NCI-H69 (cell line): Measurements from ENCODE around the gene CD163L1.
A peak's percentile ranks its signal among the peaks of the same experiment; 100 is the strongest.
"Not testable (repeated sequence)": the region's sequence is repeated elsewhere in the genome, so short reads cannot be mapped to it uniquely, and the experiment has no call there.

Source experiments
- DNase-seq: peaks from one replicate; lab custom pipeline; 2025; lab: John Stamatoyannopoulos, UW

Gene CD163L1

DNA sequence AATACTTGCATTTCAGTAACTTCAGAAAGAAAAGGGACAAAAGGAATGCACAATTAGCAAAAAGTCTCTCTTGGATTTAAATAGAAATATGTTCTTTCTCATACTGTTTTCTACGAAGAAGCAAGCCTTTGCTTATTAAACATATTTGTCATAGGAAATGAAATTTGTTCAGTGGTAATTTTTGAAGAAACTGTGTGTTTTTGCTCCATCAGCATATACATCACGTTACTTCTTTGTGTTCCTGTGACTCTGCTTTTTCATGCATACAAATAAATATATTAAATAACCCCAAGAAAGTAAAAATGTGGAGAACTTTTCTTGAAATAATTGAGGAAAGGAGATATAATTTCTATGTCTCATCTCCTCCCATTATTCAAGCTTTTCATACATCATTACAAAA is 39.7 kb downstream of the CD163L1 start:
- no peak for DNase-seq

DNA sequence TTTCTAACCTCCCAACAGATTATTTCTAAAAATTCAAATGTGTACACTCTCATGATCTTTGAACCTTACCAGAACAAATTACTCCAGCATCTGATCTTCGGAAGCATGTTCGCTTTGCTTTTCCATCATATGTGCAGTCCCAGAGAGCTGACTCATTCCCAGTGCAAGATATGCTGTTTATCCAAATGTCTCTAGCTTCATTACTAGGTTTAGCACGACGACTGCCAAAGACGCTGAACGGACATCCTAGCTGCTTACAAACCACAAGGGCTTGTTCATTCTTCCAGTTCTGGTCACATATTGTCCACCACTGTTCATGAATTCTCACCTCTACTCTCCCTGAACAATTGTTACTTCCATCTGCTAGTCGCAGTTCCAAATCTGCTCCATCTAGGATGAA is 40.5 kb downstream of the CD163L1 start:
- no peak for DNase-seq

DNA sequence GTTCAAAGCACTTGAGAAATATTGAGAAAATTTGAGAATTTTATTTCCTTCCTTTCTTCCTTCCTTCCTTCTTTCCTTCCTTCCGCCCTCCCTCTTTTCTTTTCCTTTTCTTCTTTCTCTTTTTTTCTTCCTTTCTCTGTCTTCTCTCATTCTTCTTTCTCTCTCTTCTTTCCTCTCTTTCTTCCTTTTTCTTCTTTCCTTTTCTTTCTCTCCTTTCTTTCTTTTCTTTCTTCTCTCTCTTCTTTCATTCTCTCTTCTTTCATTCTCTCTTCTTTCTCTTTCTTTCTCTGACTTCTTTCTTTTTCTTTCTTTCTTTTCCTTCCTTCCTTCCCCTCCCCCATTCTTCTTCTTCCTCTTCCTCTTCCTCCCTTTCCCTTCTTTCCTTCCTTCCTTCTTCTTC is 44.9 kb downstream of the CD163L1 start:
- DNase-seq = no peak

DNA sequence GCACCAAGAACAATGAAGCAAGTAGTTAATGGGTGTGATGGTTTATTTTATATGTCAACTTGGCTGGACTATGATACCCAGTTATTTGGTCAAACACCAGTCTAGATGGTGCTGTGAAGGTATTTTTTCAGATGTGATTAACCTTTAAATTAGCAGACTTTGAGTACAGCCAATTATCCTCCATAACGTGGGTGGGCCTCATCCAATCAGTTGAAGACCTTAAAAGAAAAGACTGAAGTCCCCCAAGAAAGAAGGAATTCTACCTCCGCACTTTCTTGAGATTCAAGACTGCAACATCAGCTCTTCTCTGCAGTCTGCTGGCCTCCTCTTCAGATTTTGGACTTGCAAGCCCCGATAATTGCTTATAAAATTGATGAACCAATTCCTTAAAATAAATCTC is 47.5 kb downstream of the CD163L1 start:
- DNase-seq = no peak

DNA sequence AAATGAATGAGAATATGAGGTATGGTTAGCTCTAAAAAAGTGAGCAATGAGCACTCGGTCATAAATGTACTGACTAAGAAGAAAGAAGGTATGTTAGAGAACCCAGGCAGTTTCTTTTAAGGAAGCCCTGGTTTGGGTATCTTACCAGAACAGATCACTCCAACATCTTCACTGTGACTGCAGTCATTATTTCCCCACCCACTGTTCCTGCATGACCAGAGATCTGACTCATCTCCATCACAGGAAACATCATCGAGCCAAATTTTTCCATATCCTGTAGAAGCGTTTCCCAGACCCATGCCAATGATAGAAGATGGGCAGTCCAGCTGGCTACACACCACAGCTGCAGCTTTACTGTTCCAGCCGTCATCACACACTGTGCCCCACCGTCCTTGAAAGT is 48.0 kb downstream of the CD163L1 start:
- no peak for DNase-seq

DNA sequence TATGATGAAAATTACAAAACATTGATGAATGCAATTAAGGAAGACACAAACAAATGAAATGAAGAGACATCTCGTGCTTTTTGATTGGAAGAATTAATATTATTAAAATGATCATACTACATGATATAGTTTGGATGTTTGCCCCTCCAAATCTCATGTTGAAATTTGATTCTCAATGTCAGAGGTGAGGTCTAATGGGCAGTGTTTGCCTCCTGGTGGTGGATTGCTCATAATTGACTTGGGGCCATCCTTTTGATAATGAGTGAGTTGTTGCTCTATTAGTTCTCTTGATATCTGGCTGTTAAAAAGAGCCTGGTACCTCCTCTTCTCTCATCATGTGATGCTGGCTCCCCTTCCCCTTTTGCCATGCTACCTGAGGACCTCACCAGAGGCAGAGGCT is 56.7 kb downstream of the CD163L1 start:
- DNase-seq = no peak

DNA sequence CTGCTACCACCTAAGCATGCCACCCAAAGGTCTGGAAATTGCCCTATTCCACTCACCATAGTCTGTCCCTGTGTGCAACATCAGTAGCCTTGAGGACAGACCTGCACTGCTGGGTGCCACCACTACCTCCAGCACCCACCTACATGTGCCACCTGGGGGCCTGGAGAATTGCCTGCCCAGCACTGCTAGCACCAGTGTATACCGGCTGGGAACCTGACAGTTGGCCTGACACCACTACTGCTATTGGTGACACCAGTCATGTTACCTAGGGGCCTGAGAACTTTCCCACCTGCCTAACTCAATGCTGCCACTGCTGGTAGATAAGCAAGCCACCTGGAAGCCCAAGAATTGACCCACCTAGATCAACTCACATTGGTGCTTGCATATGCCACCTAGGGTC is 60.8 kb downstream of the CD163L1 start:
- no peak for DNase-seq

DNA sequence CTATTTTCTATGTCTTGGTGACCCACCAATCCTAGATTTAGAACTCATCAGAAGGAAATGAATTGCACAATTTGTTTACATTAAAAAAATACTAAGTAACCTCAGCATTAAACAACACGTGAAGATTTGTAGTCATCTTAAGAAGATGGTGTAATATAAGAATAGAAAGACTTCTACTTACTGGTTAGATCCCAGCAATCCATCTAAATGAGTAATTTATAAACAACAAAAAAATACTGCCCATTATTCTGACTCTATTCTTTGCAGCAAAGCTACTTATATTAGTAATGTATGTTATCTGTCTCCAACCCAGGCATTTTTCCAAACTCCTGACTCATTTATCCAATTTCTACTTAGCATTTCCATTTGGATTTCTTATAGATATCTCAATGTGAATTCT is 67.8 kb downstream of the CD163L1 start:
- no peak for DNase-seq

DNA sequence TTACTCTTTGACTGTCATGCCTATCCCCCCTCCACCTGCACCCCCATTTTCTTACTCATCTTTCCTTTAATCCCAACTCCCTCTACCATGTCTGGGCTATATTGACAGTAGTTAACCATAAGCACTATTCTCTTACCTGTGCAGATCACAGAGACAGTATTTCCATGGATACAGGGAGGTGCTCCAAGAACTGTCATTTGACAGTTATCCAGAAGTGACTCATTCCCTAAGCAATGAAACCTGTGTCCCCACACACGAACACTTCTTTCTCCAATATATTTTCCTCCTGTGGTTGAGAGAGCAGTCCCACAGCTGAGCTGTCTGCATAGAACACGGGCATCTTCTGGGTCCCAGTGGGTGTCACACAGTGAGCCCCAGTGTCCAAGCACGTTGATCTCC is 68.8 kb downstream of the CD163L1 start:
- DNase-seq = no peak

DNA sequence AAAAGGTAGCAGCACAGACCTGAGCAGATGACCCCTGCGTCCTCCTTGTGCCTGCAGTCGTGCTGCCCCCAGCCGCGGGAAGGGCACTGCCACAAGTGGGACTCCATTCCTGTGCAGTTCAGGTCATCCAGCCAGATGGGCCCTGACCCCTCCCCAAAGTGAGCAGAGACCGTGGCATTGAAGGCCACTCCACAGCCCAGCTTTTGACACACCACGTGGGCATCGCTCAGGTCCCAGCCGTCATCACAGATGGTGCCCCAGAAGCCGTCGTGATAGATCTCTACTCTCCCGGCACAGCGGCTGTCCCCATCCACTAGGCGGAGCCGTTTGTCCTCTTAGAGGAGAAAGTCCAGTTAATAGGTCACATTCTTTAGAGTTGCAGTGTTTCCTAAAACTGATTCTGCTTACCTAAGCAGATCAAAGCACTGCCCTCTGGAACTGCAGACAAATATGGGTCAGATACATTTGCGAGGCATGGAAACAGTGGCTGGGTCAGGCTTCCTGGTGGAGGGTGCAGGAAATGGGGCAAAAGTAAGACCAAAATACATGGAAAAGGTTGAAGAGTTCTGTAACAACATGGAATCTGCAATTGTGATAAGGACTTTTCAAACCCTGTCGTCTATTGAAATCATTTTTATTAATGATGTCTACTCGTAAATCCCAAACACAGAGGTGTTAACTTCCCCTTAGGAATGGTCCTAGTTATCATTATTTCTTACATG is 69.4 kb downstream of the CD163L1 start:
- peak; percentile 9 for DNase-seq

DNA sequence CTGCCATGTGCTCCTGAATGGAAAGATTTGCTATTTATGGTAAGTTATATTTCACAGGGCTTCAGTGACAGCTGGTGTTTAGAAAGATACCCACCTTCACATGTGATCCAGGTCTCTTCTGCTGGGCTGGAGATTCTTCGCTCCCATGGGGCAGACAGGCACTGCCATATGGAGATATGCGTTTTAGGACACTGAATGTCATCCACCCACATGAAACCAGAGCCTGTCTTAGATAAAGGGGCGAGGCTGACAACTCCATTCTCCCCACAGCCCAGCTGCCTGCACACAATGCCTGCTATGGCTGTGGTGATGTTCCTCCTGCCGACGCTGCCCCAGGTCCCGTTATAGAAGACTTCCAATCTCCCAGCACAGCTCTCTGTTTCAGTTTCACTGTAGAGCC is 70.7 kb downstream of the CD163L1 start:
- no peak for DNase-seq

DNA sequence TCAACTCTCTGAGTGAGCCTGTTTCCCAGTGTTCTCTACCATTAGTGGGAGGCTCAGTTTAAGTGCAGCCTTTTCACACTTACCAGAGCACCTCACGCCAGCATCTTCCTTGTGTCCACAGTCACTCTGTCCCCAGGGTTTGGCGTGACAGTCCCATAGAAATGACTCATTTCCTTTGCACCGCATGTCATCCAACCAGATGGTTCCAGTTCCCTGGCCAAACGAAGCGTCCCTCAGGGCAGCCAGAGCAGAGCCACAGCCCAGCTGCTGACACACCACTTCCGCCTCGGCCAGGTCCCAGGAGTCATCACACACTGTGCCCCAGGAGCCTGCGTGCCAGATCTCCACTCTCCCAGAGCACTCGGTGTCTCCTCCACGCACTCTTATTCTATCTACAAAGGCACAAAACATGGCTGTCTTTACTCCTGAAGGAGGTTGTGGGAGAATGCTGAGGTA is 74.7 kb downstream of the CD163L1 start:
- DNase-seq = peak; percentile 62

DNA sequence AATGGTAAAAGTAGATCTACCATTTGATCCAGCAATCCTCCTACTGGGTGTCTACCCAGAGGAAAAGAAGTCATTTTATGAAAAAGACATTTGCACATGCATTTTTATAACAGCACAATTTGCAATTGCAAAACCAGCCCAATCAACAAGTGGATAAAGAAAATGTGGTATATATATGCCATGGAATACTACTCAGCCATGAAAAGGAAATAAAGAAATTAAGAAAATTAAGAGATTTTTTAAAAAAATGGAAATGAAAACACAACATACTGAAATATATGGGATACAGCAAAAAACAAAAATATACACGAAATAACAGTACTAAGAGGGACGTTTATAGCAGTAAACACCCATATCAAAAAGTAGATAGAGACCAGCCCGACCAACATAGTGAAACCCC is 81.2 kb downstream of the CD163L1 start:
- DNase-seq = no peak

DNA sequence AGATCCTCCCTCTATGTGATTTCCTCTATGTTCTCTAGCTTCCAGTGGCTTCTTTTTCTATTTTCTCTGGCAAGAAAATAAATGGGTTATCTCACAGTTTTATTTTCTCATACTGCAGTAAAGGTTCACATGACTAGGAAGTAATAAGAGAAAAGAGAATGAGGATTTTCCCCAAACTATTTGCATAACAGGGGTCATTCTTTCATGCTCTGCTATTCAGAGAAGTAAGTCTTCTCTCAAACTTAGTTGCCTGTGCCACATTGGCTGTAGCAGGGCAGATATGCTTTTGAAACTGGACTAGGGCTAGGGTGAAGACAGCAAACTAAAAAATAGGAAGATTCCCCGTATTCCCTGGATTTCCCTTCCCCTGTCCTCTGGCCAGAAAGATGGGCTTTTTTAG is 82.7 kb downstream of the CD163L1 start:
- DNase-seq = no peak

DNA sequence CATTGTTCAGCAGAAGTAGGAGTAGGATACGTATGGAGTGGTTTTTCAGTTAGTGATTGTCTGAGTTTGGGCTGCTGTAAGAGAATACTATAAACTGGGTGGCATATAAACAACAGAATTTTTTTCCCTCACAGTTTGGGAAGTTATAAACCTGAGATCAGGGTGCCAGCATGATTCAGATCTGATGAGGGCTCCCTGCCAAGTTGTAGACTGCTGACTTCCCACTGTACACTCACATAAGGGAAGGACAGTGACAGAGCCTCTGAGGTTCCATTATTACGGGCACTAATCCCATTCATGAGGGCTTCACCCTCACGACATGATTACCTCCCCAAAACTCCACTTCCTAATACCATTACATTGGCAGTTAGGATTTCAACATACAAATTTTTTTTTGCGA is 89.4 kb downstream of the CD163L1 start:
- no peak for DNase-seq

DNA sequence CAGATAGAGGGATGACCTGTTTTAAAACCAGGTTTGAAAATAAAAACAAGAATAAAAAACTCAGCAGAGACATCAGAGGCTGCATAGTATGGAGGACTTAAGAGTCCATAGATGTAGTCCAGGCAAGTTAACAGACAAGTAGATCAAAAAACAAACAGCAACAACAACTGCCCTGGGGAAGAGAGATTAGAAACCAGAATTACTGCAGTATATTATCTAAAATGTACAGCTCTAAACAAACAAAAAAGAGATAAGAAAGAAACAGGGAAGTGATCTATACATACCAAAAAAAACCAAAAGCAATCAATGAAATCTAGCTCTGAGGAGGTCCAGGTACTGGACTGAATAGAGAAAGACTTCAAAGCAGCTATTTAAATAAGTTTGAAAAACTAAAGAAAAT is 91.3 kb downstream of the CD163L1 start:
- DNase-seq = no peak

DNA sequence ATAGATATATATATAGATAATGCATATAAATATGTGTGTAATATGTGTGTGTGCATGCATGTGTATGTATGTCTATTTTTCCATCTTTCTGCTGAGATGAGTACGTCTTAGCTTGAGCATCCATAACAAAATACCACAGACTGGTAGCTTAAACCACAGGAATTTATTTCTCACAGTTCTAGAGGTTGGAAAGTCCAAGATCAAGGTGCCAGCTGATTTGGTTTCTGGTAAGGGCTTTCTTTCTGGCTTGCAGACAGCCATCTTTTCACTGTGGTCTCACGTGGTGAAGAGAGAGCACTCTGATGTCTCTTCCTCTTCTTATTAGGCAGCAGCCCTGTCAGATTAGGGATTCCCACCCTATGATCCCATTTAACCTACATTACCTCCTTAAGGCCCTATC is 92.8 kb downstream of the CD163L1 start:
- DNase-seq = no peak

DNA sequence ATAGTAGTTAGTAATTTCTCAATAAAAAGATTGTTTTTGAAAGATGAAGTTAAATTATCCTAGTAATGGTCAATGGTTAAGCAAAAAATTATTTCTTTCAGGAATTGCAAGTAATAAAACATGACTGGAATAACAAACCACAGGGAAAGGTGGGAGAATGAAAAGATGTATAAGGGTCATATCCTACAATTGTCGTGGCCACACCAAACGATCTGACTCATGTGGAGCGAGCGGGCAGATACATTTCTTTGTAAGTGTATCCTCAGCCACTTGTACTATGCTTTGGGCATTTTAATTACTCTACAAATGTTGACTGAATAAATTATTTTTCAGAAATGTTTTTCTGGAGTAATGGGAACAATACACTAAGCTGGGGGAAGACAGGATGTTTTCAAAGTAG is 94.5 kb downstream of the CD163L1 start:
- peak; percentile 6 for DNase-seq

DNA sequence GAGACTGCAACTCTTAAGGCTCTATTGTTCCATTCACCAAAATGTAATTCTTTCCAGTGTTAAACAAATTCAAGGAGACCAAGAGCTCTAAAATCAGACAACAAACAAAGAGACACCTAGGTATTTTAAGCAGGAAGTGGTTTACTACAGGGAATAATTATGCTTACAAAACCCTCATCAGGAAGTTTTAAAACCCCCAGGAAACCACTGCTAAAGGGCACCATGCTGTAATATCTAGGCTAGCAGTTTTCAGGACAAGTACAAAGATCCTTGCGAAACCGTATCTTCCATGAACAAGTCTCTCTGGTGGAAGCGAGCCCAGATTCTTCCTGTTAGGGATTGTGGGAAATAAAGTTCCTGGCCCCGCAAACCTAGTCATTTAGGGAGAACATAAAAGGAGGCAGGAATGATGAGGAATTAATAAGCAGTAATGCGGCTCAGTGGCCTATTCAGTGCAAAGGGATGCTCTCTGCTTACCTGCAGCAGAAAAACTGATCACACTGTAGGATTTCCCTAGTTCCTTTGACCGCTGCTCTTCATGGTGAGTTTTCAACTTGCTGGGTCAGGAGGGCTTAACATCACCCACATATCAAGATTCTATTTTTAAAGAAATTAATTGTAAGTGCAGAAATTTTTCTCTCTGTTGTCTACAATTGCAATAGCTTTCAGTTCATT is 97.3 kb downstream of the CD163L1 start:
- DNase-seq = peak; percentile 10

DNA sequence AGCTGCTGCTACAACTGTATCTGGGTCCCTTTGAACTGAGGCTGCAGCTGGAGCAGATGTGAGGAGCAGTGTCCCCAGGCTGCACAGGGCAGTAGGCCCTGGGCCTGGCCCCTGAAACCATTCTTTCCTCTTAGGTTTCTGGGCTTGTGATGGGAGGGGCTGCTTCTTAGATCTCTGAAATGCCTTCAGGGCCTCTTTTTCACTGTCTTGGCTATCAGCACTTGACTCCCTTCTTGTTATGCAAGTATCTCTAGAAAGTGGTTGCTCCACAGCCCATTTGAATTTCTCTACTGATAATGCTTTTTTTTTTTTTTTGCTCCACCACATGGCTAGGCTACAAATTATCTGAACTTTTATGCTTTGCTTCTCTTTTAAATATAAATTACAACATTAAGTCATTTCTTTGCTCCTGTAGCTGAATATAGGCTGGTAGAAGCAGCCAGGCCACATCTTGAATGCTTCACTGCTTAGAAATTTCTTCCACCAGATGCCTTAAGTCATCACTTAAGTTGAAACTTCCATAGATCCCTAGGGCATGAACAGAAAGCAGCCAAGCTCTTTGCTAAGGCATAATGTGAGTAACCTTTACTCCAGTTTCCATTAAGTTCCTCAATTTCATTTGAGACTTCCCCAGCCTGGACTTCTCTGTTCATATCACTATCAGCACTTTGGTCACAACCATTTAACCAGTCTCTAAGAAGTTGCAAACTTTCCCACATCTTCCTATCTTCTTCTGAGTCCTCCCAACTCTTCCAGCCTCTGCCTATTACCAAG is 98.9 kb downstream of the CD163L1 start:
- DNase-seq = no peak

DNA sequence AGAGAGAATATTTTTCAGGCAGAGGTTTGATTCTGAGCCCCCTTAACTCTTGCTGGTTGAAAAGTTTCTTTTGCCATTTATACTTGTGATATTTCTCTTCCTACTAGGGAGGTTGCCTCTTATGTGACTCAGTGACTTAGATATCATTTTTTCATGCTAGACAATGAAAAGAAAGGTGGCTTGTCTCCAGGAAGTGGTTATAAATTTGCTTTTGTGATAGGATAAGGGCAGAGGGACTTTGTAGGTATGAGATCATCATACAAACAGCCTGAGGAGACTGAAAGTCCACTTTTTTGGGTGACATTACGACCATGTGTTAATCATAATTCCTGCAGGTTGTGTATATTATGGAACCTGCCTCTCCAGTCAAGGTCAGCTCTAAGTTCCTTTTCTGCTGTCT is 104.3 kb downstream of the CD163L1 start:
- no peak for DNase-seq

DNA sequence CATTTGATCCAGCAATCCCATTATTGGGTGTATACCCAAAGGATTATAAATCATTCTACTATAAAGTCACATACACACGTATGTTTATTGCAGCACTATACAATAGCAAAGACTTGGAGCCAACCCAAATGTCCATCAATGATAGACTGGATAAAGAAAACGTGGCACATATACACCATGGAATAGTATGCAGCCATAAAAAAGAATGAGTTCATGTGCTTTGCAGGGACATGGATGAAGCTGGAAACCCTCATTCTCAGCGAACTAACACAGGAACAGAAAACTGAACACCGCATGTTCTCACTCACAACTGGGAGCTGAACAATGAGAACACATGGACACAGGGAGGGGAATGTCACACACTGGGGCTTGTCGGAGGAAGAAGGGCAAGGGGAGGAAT is 106.2 kb downstream of the CD163L1 start:
- not testable (repeated sequence) for DNase-seq

DNA sequence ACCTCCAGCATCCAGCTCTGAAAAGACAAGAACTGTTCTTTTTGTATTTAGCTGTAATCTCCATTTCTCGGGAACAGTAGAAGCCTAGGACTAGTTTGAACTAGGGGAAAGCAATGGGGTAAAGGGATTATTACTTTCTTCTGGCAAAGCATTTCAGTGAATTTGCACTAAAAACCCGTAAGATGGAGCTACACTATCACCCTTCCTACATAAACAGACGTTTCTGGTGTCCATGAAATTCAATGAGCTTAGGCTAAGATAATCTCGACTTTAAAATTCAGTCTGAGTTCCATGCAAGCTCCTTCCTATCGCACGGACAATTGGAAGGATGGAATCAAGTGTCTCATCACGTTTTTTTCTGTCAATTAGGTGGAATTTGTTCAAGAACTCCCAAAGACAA is 116.0 kb downstream of the CD163L1 start:
- DNase-seq = no peak
